HG03378 (cell line): ENCODE results near the gene RCOR3.
"Not testable (repeated sequence)": the region's sequence is repeated elsewhere in the genome, so short reads cannot be mapped to it uniquely, and the experiment has no call there.

Experiments used
- ATAC-seq: cut with Tn5 transposase; IDR thresholded peaks from one replicate; pipeline ENCODE4 v1.9.1; 2021; ENCODE audit warnings: mild to moderate bottlenecking, moderate library complexity; ENCODE audit not compliant: unreplicated experiment

Gene RCOR3

GRCh38 chr1:211259638-211260126, 516 bp downstream of the RCOR3 start:
- ATAC-seq, result no peak

GRCh38 chr1:211260141-211261107, 1.3 kb downstream of the RCOR3 start:
- peak; percentile 40 for ATAC-seq

- no peak for ATAC-seq
Measured at GRCh38 chr1:211261229-211261628, 2.1 kb downstream of the RCOR3 start.

DNA sequence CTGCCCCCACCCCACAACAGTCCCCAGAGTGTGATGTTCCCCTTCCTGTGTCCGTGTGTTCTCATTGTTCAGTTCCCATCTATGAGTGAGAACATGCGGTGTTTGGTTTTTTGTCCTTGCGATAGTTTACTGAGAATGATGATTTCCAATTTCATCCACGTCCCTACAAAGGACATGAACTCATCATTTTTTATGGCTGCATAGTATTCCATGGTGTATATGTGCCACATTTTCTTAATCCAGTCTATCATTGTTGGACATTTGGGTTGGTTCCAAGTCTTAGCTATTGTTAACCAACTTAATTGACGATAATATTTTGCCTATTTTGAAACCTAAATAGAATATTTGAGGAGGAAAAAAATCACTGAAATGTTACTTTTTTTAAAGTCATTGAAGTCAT, 3.9 kb downstream of the RCOR3 start:
- not testable (repeated sequence) for ATAC-seq

DNA sequence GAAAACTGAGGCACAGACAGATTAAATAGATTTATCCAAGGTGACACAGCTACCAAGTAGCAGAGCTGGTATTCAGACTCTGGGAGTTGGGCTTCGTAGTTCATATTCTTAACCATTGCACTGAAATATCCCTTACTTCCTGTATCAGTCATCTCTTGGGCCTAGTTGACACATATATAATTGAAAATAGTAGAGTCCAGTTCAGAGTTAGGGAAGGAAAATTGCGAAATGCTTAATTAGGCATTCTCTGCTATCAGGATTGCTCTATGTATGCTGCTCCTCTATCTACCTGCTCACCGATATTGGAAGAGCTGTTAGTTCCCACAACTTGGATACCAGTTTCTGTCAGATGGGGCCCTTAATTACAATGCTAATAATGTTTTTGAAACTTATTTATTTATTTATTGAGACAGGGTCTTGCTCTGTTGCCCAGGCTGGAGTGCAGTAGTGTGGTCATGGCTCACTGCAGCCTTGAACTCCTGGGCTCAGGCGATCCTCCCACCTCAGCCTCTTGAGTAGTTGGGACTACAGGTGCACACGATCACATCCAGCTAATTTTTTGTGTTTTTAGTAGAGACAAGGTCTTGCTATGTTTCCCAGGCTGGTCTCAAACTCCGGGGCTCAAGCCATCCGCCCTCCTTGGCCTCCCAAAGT, 8.2 kb downstream of the RCOR3 start:
- ATAC-seq, result no peak

DNA sequence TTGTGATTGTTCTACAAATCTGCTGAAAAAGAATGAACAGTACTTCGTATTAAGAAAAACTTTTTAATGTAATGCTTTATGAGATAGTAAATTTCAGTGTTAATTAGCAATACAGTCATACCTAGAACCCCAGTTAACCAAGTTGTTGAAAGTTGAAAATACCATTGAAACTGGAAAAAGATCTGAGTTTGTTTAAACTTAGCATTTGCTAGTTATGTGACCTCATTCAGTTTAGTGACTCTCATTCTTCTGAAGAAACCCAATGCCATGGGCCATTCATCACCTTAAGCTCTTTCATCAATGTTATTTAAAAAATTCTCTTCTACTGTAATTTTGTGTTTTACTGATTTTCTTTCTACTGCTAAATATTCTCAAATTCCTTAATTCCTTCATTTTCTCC, 20.2 kb downstream of the RCOR3 start:
- no peak for ATAC-seq

DNA sequence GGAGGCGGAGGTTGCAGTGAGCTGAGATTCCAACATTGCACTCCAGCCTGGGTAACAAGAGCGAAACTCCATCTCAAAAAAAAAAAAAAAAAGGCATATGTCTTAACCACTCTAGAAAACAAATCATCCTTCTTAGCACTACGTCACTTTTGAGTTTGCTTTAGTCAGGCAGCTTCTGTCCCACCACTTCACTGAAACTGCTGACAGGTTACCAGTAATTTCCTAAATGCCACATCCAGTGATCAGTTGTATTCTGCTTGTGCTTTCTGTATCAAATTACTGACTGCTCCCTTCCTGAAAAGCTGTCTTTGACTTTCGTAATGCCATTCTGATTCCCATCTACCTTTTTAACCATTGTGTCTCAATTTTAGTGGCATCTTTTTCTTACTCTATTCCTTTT, 21.7 kb downstream of the RCOR3 start:
- ATAC-seq, result no peak

GRCh38 chr1:211281320-211282022, 22.3 kb downstream of the RCOR3 start:
- no peak for ATAC-seq

DNA sequence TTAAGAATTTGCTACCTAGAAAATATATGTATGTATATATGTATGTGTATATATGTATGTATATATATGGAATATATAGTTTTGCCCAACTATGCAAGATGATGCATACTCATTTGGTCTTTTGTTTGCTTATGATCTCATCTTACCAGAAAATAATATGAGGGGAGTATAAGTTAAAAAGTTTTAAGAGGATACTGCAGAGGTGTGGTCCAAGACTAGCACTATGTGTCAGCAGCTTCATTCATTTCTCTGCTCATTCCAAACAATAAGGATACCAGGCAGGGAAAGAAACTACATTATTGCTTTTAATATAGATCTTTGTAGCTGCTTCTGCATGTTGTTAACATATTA, 22.8 kb downstream of the RCOR3 start:
- no peak for ATAC-seq

- ATAC-seq, result no peak
Measured at GRCh38 chr1:211285196-211285595, 26.0 kb downstream of the RCOR3 start.

DNA sequence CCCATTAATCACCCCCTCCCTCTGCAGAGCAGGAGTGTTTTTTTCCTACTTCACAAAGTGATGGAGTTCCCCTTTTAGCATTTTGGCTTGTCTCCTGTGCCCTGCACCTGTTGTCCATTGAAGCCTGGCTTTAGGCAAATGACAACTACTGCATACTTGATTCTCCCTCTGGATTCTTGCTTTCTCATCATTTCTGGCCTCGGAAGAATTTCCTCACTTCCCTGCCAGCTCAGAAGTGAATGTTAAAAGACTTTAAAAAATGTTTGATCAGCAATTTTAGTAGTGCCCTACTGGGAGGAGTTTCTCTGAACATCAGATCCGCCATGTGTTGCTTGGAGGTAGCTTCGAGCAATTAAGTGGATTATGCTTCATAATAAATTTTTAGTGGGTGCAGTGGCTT, 28.1 kb downstream of the RCOR3 start:
- no peak for ATAC-seq

GRCh38 chr1:211292411-211292810, 33.2 kb downstream of the RCOR3 start:
- ATAC-seq, result no peak

GRCh38 chr1:211296396-211296795, 37.2 kb downstream of the RCOR3 start:
- ATAC-seq, result no peak

- peak; percentile 96 for ATAC-seq
Measured at GRCh38 chr1:211305044-211305443, 45.9 kb downstream of the RCOR3 start.

GRCh38 chr1:211309617-211310016, 50.5 kb downstream of the RCOR3 start:
- ATAC-seq, result no peak

DNA sequence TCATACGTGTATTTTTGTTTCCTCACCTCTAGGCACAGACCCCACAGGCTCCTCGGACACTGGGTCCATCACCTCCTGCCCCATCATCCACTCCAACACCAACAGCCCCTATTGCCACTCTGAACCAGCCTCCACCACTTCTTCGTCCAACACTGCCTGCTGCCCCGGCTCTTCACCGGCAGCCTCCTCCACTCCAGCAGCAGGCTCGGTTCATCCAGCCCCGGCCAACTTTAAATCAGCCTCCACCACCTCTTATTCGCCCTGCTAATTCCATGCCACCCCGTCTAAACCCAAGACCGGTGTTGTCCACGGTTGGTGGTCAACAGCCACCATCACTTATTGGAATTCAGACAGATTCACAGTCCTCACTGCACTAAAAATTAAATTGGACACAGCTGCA, 54.2 kb downstream of the RCOR3 start:
- no peak for ATAC-seq

- no peak for ATAC-seq
Measured at GRCh38 chr1:211318576-211319280, 59.6 kb downstream of the RCOR3 start.

- no peak for ATAC-seq
Measured at GRCh38 chr1:211319892-211320291, 60.7 kb downstream of the RCOR3 start.

DNA sequence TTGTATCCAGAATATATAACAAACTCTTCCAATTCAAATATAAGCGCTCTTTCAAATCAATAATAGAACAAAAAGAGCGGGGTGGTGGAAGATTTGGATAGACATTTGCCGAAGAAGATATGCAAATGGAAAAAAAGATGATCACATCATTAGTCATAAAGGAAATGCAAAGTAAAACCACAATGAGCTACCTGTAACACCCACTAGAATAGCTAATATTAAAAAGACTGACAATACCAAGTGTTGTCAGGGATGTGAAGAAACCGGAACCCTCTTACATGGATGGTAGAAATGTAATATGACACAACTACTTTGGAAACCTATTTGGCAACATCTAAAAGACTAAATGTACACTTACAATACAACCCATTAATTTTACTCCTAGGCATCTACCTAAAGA, 61.8 kb downstream of the RCOR3 start:
- ATAC-seq, result no peak

DNA sequence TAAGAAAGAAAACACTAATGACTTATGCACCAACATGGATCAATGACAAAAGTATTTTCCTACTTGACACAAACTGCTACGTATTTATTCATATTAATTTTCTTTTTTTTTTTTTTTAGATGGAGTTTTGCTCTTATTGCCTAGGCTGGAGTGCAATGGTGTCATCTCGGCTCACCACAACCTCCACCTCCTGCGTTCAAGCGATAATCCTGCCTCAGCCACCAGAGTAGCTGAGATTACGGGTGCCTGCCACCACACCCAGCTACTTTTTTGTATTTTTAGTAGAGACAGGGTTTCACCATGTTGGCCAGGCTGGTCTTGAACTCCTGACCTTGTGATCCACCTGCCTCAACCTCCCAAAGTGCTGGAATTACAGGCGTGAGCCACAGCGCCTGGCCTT, 62.5 kb downstream of the RCOR3 start:
- not testable (repeated sequence) for ATAC-seq
